Thoracic aorta (tissue), 2 donors: ENCODE measurements around the gene SLC48A1. TPM values are rescaled to one million over a fixed set of nuclear protein-coding genes. Genes with fewer than 3 reads are reported as not detected.

Experiments
- ATAC-seq: fragments of 150-250 bp; one replicate; pipeline ENCODE4 v1.8.0; 2017; ENCODE audit warnings: low read depth; ENCODE audit not compliant: insufficient number of reproducible peaks, low FRiP score
- DNase-seq: peaks from one replicate; pipeline ENCODE4 v3.0.0-alpha.2; 2020; ENCODE audit warnings: low spot score
- H3K27ac ChIP-seq, 2 donors: fragments of 200-600 bp; sonication (generic); 1 replicate in 1 of 2; 2 replicates in 1 of 2; pipeline ENCODE4 v1.5.1; 2016; ENCODE audit warnings: mild to moderate bottlenecking in 2 of 2, moderate library complexity in 2 of 2
- H3K27me3 ChIP-seq: fragments of 200-600 bp; sonication (generic); replicated peaks from 2 replicates; pipeline ENCODE4 v1.6.0; 2016; ENCODE audit warnings: mild to moderate bottlenecking; ENCODE audit not compliant: insufficient read depth
- H3K36me3 ChIP-seq: fragments of 200-600 bp; sonication (generic); one replicate; pipeline ENCODE4 v1.5.1; 2016
- H3K4me1 ChIP-seq, 2 donors: fragments of 200-600 bp; sonication (generic); 1 replicate in 1 of 2; 2 replicates in 1 of 2; pipeline versions ENCODE4 v1.5.1 to v1.6.0; 2016; ENCODE audit warnings: low read depth in 2 of 2, mild to moderate bottlenecking in 1 of 2; ENCODE audit not compliant: control insufficient read depth in 1 of 2
- H3K4me3 ChIP-seq: fragments of 200-600 bp; sonication (generic); 2 replicates; pipeline ENCODE4 v1.5.1; 2016; ENCODE audit warnings: mild to moderate bottlenecking
- H3K9me3 ChIP-seq: fragments of 200-600 bp; sonication (generic); 2 replicates; pipeline ENCODE4 v1.5.1; 2016
- total RNA-seq, 2 donors: library from RNA; depleted of rRNA; stranded (reverse); fragments of >200 nt; gene quantifications; one replicate each; pipeline versions ENCODE4 v1.1.0 to v1.2.3, GENCODE V29; 2016
- TF ChIP-seq, protein P1 (sequence below): fragments of 200-600 bp; sonication (generic); IDR thresholded peaks from one replicate; pipeline ENCODE4 v1.5.1; 2019; ENCODE audit warnings: antibody characterized with exemption

SLC48A1 gene
- total RNA-seq, 2 donors from 2014 or later: 60.5 to 107 TPM

GRCh38 chr12:47781479-47782371 lies 8.7 kb downstream of the SLC48A1 start:
- Histone ChIP-seq H3K9me3 (no peaks in the 10 kb centered on the region), H3K27ac (no peak overlapping the region), H3K4me3 (no peak overlapping the region), H3K36me3 (peaks cover 37% of the 10 kb centered on the region), H3K27me3 (no peaks in the 10 kb centered on the region), H3K4me1 (peaks cover 24 to 30% of the 10 kb centered on the region in 2 donors)
- DNase-seq (no peak), ATAC-seq (no peak)
- TF ChIP-seq, protein P1, sequence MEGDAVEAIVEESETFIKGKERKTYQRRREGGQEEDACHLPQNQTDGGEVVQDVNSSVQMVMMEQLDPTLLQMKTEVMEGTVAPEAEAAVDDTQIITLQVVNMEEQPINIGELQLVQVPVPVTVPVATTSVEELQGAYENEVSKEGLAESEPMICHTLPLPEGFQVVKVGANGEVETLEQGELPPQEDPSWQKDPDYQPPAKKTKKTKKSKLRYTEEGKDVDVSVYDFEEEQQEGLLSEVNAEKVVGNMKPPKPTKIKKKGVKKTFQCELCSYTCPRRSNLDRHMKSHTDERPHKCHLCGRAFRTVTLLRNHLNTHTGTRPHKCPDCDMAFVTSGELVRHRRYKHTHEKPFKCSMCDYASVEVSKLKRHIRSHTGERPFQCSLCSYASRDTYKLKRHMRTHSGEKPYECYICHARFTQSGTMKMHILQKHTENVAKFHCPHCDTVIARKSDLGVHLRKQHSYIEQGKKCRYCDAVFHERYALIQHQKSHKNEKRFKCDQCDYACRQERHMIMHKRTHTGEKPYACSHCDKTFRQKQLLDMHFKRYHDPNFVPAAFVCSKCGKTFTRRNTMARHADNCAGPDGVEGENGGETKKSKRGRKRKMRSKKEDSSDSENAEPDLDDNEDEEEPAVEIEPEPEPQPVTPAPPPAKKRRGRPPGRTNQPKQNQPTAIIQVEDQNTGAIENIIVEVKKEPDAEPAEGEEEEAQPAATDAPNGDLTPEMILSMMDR: no peak

DNA sequence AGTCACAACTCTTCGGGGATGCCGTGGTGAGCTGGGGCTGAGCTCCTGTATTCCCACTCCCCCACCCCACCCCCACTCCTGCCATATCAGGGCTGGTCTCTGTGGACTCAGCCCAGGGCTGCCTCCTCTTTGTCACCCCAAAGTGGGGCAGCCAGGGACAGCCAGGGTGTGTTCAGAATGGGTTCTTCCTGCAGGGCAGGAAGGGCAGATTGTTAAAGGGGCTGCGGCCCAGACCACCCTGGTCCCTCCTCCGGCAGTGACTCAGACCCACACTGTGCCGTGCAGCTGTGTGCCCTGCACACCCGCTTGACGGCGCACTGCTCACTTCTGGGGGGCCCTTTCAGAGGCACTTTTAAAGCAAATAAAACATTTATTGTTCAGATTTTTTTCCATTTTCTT lies 9.3 kb downstream of the SLC48A1 start:
- H3K27me3 ChIP-seq: no peaks in the 10 kb centered on the region
- ATAC-seq (no peak), DNase-seq (no peak)
- TF ChIP-seq, protein P1: no peak
- H3K4me1 ChIP-seq: peaks cover 17 to 24% of the 10 kb centered on the region in 2 donors
- peak overlapping the region in 1 of 2 donors; percentile 47 for H3K27ac ChIP-seq
- H3K36me3 ChIP-seq: peaks cover 44% of the 10 kb centered on the region
- no peaks in the 10 kb centered on the region for H3K9me3 ChIP-seq
- H3K4me3 ChIP-seq: no peak overlapping the region

- no peak overlapping the region for H3K4me3 ChIP-seq
- no peaks in the 10 kb centered on the region for H3K9me3 ChIP-seq
- H3K27ac ChIP-seq: peak overlapping the region in 1 of 2 donors; percentile 47
- peaks cover 9 to 16% of the 10 kb centered on the region in 2 donors for H3K4me1 ChIP-seq
- DNase-seq (no peak), ATAC-seq (no peak)
- no peaks in the 10 kb centered on the region for H3K27me3 ChIP-seq
- H3K36me3 ChIP-seq: peaks cover 52% of the 10 kb centered on the region
- TF ChIP-seq, protein P1: no peak
These were observed 10.2 kb downstream of the SLC48A1 start for GRCh38 chr12:47783024-47783755.

DNA sequence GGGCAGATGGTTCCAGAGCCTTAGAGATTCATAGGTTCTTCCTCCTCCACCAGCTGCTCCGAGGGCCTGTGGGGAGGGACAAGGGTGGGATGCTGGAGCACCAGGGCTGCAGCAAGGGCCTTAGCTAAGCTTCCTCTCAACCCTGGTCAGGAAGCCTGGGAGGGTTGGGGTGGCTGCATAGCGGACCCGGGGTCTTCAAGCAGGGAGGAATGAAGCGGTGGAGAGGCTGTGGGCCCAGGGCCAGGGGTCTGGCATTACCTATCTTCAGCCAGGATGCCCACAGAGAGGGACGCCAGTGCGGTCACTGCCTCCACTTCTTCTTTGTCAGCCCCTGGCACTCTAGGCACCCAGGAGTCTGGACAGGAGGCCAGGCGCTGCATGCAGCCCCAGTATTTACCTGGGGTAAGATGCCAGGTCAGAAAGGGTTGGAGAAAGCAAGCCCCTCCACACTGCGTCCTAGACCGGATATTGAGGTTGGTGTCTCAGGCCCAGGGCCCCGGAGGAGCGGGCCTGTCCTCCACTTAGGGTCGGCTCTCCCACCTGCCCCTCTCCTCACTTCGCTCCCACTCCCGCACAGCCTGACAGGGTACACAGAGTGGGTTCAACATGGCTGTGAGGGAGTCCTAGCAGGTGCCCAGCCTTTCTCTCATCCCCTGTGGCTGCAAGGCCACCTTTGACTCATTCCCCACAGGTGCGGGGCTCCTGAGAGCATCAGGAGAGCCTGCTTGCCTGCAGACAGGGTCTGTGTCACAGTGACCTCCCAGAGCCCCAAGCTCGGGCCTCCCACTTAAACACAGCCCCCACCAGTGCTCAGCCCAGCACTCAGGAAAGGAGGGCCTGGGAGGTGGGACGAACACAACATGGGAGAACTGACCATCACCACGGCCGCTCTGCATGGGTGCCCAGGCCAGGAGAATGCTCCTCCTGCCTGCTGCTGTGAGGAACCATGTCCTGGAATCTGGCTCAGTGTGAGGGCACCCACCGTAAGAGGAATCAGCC lies 11.1 kb downstream of the SLC48A1 start:
- Histone ChIP-seq H3K27me3 (no peaks in the 10 kb centered on the region), H3K4me3 (no peak overlapping the region), H3K4me1 (peaks cover 0 to 6% of the 10 kb centered on the region in 2 donors), H3K36me3 (peaks cover 60% of the 10 kb centered on the region), H3K9me3 (no peaks in the 10 kb centered on the region), H3K27ac (peak overlapping the region in 1 of 2 donors; percentile 47)
- no peak for ATAC-seq
- TF ChIP-seq, protein P1: no peak
- DNase-seq: no peak
